GM12875 (cell line): ENCODE data around the gene CDH4.

Experiments used
- H3K4me3 ChIP-seq: one replicate; pipeline ENCODE4 v1.5.1; 2011; ENCODE audit warnings: low read depth, low read length, control low read depth
- CTCF ChIP-seq: IDR thresholded peaks from 2 replicates; pipeline ENCODE4 v1.5.1; 2011; ENCODE audit warnings: low read depth, mild to moderate bottlenecking, control low read depth, inconsistent platforms, low read length, moderate library complexity, borderline replicate concordance; ENCODE audit not compliant: insufficient read depth

The CDH4 gene

GRCh38 chr20:61300293-61300692 is 48.2 kb downstream of the CDH4 start:
- no peak for TF ChIP-seq CTCF
- H3K4me3 ChIP-seq, result no peak overlapping the region

DNA sequence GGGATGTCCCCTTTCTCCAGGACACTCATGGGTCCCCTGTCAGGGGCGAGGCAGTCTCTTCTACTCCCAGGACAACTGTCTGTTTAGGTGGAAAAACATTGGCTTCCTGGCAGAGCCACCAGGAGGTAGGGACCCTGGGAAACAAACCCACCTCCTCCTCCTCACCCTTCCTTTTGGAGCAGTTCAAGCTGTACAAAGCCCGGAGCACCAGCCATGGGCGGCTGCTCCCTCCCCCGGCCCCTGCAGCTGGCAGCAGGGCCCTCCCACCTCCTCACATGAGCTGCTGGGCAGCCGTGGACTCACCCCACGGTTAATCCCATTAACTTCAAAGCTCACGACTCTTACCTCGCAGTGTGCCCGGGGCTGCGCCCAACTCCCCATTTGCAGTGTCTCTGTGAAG is 48.6 kb downstream of the CDH4 start:
- no peak overlapping the region for H3K4me3 ChIP-seq
- TF ChIP-seq CTCF, result no peak

GRCh38 chr20:61301711-61302525 is 49.9 kb downstream of the CDH4 start:
- no peak for TF ChIP-seq CTCF
- no peak overlapping the region for H3K4me3 ChIP-seq

- H3K4me3 ChIP-seq, result no peak overlapping the region
- no peak for TF ChIP-seq CTCF
These were observed 51.2 kb downstream of the CDH4 start for GRCh38 chr20:61303217-61303616.

DNA sequence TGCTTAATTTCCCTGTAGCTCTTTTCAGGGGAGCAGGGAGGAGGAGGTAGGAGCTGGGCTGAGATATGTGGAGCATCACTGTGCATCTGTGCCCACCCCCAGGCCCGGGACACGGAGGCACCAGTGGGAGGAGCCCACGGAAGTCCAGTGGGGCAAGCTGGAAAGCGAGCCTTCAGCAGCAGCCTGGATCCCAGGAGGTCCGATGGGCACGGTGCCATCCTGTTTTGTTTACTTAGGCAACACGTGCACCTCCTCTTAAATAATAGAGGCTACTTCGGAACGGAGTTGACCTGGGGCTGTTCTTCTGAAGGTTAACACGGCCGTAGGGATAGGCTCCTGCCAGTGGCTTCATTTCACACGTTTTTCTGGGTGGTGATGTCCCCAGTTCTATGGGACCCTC is 51.6 kb downstream of the CDH4 start:
- no peak overlapping the region for H3K4me3 ChIP-seq
- no peak for TF ChIP-seq CTCF

GRCh38 chr20:61304750-61305149 is 52.7 kb downstream of the CDH4 start:
- TF ChIP-seq CTCF, result no peak
- no peak overlapping the region for H3K4me3 ChIP-seq

- H3K4me3 ChIP-seq, result no peak overlapping the region
- no peak for TF ChIP-seq CTCF
These were observed 54.9 kb downstream of the CDH4 start for GRCh38 chr20:61306937-61307475.
